ENCODE data around the gene NTSR1.
A peak's percentile ranks its signal among the peaks of the same experiment; 100 is the strongest.

NTSR1 gene

GRCh38 chr20:62784497-62784896, 75.9 kb downstream of the NTSR1 start:
- Histone ChIP-seq H3K36me3 (no peaks in the 10 kb centered on the region), H3K4me1 (peaks cover 25% of the 10 kb centered on the region), H3K27me3 (no peaks in the 10 kb centered on the region), H3K4me3 (ENCODE audit: low read depth, low read length) (no peak overlapping the region), H3K9me3 (no peaks in the 10 kb centered on the region)
- DNase-seq, result no peak
- TF ChIP-seq, protein P1, sequence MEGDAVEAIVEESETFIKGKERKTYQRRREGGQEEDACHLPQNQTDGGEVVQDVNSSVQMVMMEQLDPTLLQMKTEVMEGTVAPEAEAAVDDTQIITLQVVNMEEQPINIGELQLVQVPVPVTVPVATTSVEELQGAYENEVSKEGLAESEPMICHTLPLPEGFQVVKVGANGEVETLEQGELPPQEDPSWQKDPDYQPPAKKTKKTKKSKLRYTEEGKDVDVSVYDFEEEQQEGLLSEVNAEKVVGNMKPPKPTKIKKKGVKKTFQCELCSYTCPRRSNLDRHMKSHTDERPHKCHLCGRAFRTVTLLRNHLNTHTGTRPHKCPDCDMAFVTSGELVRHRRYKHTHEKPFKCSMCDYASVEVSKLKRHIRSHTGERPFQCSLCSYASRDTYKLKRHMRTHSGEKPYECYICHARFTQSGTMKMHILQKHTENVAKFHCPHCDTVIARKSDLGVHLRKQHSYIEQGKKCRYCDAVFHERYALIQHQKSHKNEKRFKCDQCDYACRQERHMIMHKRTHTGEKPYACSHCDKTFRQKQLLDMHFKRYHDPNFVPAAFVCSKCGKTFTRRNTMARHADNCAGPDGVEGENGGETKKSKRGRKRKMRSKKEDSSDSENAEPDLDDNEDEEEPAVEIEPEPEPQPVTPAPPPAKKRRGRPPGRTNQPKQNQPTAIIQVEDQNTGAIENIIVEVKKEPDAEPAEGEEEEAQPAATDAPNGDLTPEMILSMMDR (IDR thresholded peaks at IDR 0.05; ENCODE audit: low read depth, low read length), result no peak

- no peak overlapping the region for H3K4me3 ChIP-seq (ENCODE audit: low read depth, low read length)
- DNase-seq, result no peak
- H3K36me3 ChIP-seq, result no peaks in the 10 kb centered on the region
- H3K27me3 ChIP-seq, result no peaks in the 10 kb centered on the region
- TF ChIP-seq, protein P1 (IDR thresholded peaks at IDR 0.05; ENCODE audit: low read depth, low read length), result no peak
- H3K4me1 ChIP-seq, result peaks cover 25% of the 10 kb centered on the region
- H3K9me3 ChIP-seq, result no peaks in the 10 kb centered on the region
These were observed 76.8 kb downstream of the NTSR1 start for GRCh38 chr20:62785393-62785792.

DNA sequence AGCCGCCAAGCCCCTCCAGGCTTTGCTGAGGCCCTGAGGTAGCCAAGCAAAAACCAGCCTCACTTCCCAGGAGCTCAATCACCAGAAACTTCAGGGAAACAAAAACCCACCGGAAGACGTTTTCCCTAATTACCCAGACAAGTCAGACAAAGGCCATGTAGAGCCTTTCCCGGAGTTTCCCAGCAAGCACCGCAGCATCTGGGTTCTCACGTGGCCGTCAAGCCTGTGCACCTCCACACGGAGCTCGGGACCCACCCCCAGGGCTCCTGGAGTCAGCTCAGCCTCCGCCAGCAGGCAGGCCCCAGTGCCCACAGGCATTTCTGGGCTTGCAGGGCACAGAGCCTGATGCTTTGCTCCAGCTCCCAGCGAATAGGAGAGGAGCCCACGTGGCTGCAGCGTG, 77.5 kb downstream of the NTSR1 start:
- no peak overlapping the region for H3K4me3 ChIP-seq (ENCODE audit: low read depth, low read length)
- no peaks in the 10 kb centered on the region for H3K27me3 ChIP-seq
- peaks cover 25% of the 10 kb centered on the region for H3K4me1 ChIP-seq
- TF ChIP-seq, protein P1 (IDR thresholded peaks at IDR 0.05; ENCODE audit: low read depth, low read length), result no peak
- H3K9me3 ChIP-seq, result no peaks in the 10 kb centered on the region
- no peaks in the 10 kb centered on the region for H3K36me3 ChIP-seq
- no peak for DNase-seq

- Histone ChIP-seq H3K9me3 (no peaks in the 10 kb centered on the region), H3K36me3 (no peaks in the 10 kb centered on the region), H3K4me3 (ENCODE audit: low read depth, low read length) (no peak overlapping the region), H3K4me1 (peaks cover 25% of the 10 kb centered on the region), H3K27me3 (no peaks in the 10 kb centered on the region)
- no peak for DNase-seq
- TF ChIP-seq, protein P1 (IDR thresholded peaks at IDR 0.05; ENCODE audit: low read depth, low read length), result no peak
These were observed 78.7 kb downstream of the NTSR1 start for GRCh38 chr20:62787321-62787720.

DNA sequence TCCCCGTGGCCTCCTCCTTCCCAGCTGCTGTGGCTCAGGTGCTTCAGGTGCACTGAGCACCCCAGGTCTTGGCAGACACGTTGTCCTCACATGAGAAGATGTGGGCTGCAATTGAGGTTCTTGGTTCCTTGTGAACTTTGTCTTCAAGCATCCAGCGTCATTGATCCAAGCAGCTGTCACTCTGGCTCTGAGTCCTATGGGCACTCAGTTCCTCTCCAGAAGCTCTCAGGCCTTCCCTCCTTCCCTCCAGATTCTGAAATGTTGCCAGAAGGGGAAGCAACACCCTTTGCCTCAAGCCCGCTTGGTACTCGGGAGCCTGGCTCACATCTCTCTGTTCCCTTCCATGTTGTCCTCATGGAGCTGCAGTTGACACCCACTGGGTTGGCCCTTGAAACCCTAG, 79.2 kb downstream of the NTSR1 start:
- Histone ChIP-seq H3K4me1 (peaks cover 21% of the 10 kb centered on the region), H3K27me3 (no peaks in the 10 kb centered on the region), H3K36me3 (no peaks in the 10 kb centered on the region), H3K4me3 (ENCODE audit: low read depth, low read length) (no peak overlapping the region), H3K9me3 (no peaks in the 10 kb centered on the region)
- no peak for DNase-seq
- TF ChIP-seq, protein P1 (IDR thresholded peaks at IDR 0.05; ENCODE audit: low read depth, low read length), result no peak

GRCh38 chr20:62788607-62789006, 80.0 kb downstream of the NTSR1 start:
- Histone ChIP-seq H3K27me3 (no peaks in the 10 kb centered on the region), H3K9me3 (no peaks in the 10 kb centered on the region), H3K4me3 (ENCODE audit: low read depth, low read length) (no peak overlapping the region), H3K4me1 (peaks cover 17% of the 10 kb centered on the region), H3K36me3 (no peaks in the 10 kb centered on the region)
- TF ChIP-seq, protein P1 (IDR thresholded peaks at IDR 0.05; ENCODE audit: low read depth, low read length), result no peak
- DNase-seq, result peak; percentile 78

Data from BE2C (cell line).